HK-2 (cell line): ENCODE measurements around the gene FOSL1.

Experiments
- DNase-seq: peaks from one replicate; pipeline ENCODE4 v3.0.0-alpha.2; 2018; ENCODE audit not compliant: unreplicated experiment

FOSL1 gene

DNA sequence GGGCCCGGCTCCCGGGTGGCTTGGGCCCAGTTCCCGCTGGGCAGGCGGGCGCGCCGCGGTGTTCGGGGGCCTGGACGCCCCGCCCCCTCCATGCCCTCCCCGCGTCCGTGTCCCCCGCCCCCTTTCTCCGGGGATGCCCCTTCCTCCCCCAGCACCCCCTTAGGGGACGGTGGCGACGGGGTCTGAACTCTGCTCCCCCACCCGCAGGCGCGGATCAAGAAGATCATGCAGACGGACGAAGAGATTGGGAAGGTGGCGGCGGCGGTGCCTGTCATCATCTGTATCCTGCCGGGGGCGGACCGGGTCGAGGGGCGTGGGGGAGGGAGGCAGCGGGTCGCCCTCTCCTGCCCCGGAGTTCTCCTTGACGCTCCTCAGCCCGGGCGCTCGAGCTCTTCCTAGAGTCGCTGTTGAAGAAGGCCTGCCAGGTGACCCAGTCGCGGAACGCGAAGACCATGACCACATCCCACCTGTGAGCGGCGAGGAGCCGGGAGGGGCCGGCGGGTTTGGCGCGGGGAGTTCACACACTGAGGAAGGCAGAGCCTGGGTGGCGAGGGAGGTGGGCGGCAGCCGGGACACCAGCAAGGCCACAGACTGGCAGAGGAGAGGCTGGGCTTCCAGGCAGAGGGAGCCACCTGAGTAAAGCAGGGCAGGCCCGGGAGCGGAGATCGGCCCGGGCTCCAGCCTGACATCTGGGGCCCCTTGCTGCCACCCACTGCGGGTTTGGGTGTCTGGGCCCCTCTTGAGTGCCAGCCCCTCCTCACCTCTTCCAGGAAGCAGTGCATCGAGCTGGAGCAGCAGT, 19.6 kb upstream of the FOSL1 start:
- no peak for DNase-seq

GRCh38 chr11:65919141-65919572, 19.0 kb upstream of the FOSL1 start, which contains the start of gene DRAP1:
Gene DRAP1, plus strand, starts transcription at chr11:65919426. Its CDS starts 76 bp downstream, at chr11:65919502.
- DNase-seq = peak; percentile 97

- no peak for DNase-seq
Observed at GRCh38 chr11:65918211-65919140, 18.3 kb upstream of the FOSL1 start, which contains the start of gene C11orf68. Gene C11orf68, minus strand, starts transcription at chr11:65919062. Its CDS starts 31 bp downstream, at chr11:65919031.

- no peak for DNase-seq
Observed at GRCh38 chr11:65917434-65918210, 17.4 kb upstream of the FOSL1 start.

DNA sequence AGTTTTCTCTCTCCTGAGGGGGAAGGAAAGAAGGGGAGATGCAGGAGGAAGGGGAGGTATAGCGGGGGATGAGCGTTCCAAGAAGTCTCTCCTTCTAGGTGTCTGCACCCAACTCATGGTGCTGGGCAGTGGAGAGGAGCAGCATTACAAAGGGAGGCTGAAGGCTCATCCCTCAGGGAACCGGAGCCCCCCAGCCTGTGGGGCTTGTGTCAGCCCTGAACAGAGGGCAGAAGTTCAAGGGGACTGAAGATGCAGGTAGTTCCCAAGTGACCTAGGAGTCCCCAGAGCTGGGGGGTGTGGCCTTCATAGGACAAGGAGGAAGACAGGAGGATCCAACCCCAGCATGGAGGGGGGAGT, 16.9 kb upstream of the FOSL1 start:
- DNase-seq = no peak

- no peak for DNase-seq
Observed at GRCh38 chr11:65916391-65916790, 16.2 kb upstream of the FOSL1 start.

- DNase-seq = peak; percentile 90
Observed at GRCh38 chr11:65915821-65916251, 15.6 kb upstream of the FOSL1 start.

DNA sequence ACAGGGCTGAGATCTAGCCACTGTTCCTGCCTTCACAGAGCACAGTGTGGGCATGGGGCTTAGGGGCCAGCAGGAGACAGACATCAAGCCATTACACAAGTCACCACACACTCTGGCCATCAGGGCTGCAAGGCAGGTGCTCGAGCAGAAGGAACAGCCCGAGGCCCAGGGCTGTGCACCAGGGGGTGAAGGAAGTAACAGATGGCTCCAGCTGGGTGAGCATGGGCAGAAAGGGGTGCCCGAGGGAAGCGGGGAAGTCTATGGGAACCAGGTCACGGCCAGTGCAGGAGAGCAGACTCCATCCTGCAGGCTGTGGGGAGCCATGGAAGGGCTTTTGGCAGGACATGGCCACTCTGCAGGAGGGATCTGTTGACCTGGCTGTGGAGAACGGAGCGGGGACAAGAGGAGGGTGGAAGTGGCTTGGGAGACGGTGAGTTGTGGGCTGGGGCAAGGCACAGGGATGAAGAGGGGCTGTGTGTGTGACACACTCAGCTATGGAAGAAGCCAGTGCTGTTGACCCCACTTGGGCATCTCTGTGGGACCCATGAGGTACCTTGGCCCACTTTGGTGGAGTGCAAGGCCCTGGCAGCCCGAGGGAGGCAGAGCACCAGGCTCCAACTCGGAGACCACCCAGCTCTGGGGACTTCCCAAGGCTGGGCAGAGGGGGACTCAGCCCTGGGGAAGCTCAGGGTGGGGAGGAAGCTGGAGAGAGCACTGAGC, 15.1 kb upstream of the FOSL1 start:
- no peak for DNase-seq

DNA sequence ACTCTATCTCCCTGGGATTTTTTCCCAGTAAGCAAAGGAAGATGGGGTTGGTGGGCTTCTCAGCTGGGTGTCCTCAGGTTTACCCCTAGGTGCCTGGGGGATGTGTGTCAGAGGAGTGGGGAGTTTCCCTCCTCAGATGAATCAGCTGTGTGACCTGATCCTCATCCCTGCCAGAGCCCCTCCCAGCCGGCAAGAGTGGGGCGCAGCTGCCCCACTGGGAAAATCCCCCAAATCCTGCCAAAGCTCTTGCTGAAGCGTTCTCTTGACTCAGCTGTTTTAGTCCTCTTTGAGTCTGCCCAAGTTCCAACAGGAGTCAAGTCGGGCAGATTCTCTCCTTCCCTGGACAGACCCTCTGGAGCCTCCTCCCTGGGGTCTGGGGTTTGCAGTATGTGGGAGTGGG, 12.7 kb upstream of the FOSL1 start:
- DNase-seq = peak; percentile 67

GRCh38 chr11:65911682-65912568, 11.7 kb upstream of the FOSL1 start:
- peak; percentile 85 for DNase-seq

DNA sequence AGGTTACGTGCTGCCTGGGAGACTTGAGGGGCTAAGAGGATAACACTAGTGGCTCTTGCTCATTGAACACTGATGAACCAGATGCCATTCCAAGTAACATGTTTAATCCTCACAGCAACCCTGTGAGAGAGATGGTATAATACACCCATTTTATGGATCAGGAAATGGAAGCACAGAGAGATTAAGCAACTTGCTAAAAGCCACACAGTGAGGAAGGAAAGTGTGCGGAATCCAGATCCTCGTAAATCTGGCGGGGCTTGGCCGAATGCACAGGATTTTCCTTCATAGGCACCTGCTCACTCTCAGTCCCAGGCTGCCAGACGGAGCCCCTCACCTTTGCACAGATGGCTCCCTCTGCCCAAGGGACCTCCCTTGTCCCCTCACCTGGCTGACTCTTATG, 7.7 kb upstream of the FOSL1 start:
- no peak for DNase-seq

GRCh38 chr11:65906602-65907001, 6.4 kb upstream of the FOSL1 start:
- DNase-seq = no peak

DNA sequence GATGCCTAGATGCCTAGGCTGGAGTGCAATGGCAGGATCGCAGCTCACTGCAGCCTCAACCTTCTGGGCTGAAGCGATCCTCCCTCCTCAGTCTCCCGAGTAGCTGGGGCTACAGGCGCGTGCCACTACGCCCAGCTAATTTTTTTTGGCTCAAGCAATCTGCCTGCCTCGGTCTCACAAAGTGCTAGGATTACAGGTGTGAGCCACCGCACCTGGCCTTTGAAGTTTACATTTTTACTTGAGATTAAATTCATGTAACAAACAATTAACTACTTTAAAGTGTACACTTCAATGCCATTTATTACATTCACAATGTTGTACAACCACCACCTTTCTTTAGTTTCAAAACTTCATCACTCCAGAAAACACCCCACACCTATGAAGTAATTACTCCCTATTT, 3.5 kb upstream of the FOSL1 start:
- DNase-seq = no peak

- DNase-seq = peak; percentile 80
Observed at GRCh38 chr11:65903068-65903481, 2.9 kb upstream of the FOSL1 start.

DNA sequence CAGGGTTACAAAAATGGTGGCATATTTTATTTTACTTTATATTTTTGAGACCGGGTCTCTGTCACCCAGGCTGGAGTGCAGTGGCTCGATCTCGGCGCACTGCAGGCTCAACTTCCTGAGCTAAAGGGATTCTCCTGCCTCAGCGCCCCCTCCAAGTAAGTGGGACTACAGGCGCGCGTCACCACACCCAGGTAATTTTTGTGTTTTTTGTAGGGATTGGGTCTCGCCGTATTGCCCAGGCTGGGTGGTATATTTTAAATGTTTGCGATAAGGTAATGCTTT, 652 bp upstream of the FOSL1 start:
- no peak for DNase-seq

DNA sequence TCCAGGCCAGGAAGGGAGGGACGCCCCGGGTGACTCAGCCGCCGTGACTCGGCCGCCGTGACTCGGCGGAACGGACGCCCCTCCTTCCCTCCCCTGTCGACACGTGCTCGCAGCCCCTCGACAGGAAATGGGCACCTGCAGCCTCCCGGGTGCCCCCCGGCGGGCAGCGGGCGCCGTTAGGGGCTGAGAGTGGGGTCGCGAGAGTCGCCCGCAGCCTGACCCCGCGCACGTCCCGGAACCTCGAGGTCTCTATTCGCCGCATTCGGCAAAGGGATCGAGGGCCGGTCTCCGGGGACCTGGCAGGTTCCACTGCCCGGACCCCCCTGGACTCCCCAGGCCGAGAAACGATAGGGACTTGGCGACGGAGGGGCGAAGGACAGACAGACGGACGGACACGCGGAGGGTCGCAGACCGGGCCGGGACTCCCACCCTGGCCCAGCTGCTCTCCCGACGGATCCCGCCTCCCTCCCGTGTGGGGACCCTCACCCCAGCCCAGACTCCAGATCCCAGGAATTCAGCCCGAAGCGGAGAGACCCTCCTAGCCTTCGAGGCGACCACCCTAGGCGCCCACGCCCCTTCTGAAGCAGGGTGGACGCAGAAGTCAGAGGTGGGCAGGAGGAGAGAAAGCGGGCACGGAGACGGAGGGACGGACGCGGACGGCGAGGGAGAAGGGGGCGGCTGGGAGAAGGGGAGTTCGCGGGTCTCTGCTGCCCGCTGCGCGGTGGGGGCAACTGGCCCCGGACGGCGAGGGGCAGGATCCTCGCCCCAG, 648 bp downstream of the FOSL1 start:
- DNase-seq = peak; percentile 81

DNA sequence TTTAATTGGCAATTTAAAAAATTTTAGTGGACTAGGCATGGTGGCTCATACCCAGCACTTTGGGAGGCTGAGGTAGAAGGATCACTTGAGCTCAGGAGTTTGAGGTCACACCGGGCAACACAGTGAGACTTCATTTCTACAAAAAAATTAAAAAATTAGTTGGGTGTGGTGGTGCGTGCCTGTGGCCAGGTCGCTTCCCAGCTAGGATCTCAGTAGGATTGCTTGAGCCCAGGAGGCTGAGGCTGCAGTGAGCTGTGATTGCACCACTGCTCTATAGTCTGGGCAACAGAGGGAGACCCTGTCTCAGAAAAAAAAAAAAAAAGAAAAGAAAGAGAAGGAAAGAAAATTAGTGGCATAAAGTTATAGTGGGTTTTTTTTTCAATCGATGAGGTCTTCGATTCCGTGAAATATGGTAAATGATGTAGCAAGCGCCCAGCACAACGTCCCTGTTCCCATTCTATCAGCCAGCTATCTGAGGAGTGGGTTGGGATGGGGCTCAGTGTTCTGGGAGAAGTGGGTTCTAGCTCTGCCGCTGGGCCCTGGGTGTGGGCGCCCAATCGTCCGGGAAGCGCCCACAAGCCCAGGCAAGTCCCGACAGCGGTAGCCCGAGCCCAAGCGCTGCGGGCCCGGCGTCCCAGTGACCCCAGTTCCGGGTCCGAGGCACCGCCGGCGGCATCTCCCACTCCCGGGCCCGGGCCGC, 1.4 kb downstream of the FOSL1 start:
- DNase-seq = no peak

- DNase-seq = no peak
Observed at GRCh38 chr11:65897020-65897471, 3.1 kb downstream of the FOSL1 start.
